Measurements from ENCODE around the gene IL20RB.
"Not testable (repeated sequence)": the region's sequence is repeated elsewhere in the genome, so short reads cannot be mapped to it uniquely, and the experiment has no call there.

Gene IL20RB

DNA sequence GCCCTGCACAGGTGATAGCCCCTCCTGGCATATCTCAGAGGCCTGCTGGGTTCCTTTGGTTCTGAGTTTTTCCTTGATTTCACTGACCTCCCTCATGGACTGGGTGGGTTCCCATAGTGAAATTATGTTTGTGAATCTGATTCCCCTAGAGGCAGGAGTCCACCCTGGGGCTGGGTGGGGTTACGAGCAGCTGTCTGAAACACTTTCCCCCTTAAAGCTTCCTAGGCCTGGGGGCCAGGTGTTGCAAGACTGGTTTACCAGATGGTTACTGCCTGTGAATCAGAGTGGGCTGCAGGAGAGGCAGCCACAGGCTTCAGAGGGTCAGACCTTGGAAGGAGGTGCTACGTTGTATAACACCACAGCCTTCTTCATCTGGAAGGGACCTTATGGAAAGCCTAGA is 34.3 kb downstream of the IL20RB start:
- TF ChIP-seq, protein P1, sequence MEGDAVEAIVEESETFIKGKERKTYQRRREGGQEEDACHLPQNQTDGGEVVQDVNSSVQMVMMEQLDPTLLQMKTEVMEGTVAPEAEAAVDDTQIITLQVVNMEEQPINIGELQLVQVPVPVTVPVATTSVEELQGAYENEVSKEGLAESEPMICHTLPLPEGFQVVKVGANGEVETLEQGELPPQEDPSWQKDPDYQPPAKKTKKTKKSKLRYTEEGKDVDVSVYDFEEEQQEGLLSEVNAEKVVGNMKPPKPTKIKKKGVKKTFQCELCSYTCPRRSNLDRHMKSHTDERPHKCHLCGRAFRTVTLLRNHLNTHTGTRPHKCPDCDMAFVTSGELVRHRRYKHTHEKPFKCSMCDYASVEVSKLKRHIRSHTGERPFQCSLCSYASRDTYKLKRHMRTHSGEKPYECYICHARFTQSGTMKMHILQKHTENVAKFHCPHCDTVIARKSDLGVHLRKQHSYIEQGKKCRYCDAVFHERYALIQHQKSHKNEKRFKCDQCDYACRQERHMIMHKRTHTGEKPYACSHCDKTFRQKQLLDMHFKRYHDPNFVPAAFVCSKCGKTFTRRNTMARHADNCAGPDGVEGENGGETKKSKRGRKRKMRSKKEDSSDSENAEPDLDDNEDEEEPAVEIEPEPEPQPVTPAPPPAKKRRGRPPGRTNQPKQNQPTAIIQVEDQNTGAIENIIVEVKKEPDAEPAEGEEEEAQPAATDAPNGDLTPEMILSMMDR (IDR thresholded peaks at IDR 0.05; ENCODE audit: borderline replicate concordance, insufficient read depth, low read depth, low read length), result no peak
- no peak overlapping the region for H3K4me3 ChIP-seq (ENCODE audit: low read depth, low read length)

DNA sequence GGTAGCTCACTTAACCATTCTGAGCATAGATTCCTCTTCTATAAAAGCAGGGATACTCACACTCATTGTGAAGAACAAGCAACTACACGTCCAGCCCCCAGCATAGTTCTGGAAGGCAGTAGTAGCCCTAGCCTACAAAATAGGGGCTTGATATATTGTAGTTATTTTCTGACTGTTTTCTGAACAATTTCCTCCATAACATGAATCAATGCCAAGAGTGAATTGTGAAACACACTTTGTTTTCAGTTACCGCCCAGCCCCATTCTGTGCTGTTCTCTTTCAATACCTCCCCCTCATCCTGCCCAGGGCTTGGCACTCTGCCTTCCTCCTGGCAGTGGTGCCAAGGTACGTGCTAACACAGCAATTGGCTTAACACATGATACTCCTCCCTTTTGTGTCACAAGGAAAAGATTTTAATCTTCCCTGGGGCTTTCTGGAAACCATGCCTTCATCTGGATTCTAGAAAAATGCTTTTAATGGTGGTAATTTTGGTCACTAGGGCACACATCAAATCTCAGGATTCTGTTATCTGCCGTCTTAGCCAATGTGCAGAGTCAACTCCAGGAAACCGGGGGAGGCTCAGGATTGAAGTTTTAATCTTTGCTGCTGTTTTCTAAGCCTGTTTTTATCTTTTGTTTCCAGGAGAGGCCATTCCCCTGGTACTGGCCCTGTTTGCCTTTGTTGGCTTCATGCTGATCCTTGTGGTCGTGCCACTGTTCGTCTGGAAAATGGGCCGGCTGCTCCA is 37.2 kb downstream of the IL20RB start:
- no peak overlapping the region for H3K4me3 ChIP-seq (ENCODE audit: low read depth, low read length)
- TF ChIP-seq, protein P1 (IDR thresholded peaks at IDR 0.05; ENCODE audit: borderline replicate concordance, insufficient read depth, low read depth, low read length), result no peak

DNA sequence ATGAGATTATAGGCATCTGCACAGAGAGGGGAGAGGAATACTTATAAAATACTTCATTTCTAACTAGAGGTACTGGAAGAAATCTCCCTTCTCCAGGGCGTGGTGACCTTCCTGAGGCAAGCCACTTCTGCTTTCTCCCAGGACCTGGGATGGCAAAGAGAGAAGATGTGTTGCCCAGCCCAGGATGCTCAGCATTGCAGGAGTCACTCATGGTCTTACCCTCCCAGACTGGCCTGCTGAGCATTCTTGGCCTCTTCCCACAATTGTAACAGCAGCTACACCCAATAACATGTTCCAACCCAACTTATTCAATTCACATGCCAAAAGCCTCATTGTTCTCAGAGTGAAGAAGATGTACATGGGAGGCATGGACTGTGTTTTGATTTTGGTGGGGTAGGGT is 37.9 kb downstream of the IL20RB start:
- no peak overlapping the region for H3K4me3 ChIP-seq (ENCODE audit: low read depth, low read length)
- TF ChIP-seq, protein P1 (IDR thresholded peaks at IDR 0.05; ENCODE audit: borderline replicate concordance, insufficient read depth, low read depth, low read length), result no peak

DNA sequence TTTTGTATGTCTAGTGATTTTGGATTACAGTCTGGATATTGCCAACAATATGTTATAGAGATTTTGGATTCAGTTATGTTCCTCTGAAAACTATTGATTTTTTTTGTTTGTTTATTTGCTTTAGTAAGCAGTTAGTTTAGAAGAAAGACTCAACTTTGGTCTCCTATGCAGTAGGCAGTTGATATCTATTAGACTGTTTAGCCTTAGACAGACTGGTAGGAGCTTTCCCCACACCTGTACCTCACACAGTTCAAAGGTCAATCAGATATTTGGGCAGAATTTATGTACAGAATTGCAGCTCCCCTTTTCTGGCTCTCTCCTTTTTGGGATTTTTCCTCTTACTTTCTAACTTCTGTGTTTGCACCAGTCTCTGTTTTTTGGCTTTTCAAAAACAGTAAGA is 42.3 kb downstream of the IL20RB start:
- no peak overlapping the region for H3K4me3 ChIP-seq (ENCODE audit: low read depth, low read length)
- TF ChIP-seq, protein P1 (IDR thresholded peaks at IDR 0.05; ENCODE audit: borderline replicate concordance, insufficient read depth, low read depth, low read length), result no peak

DNA sequence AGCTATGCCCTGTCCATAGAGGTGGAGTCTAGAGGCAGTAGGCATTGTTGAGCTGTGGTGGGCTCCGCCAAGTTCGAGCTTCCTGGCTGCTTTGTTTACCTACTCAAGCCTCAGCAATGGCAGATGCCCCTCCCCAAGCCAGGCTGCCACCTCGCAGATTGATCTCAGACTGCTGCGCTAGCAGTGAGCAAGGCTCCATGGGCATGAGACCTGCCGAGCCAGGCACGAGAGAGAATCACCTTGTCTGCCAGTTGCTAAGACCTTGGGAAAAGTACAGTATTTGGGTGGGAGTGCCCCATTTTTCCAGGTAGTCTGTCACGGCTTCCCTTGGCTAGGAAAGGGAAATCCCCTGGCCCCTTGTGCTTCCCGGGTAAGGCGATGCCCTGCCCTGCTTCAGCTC is 49.6 kb downstream of the IL20RB start:
- H3K4me3 ChIP-seq (ENCODE audit: low read depth, low read length), result not testable (repeated sequence)

DNA sequence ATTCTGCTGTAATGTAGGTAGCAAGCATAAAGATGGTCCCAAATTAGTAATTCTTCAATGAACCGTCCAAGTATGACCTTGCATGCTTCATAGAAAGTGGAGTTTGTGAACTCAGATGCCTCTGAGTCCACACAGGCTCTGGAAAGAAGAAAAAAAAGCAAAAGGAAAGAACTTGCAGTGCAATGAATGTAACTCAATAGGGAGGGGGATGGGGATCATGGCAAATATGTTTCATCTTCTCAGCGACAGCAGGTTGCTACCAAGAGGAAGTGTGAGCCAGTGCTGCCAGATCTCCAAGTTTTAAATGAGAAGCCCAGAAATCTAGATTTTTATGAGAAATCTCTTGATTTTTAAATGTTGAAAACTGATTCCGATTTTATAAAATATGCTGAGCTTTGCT is 50.3 kb downstream of the IL20RB start:
- TF ChIP-seq, protein P1 (IDR thresholded peaks at IDR 0.05; ENCODE audit: borderline replicate concordance, insufficient read depth, low read depth, low read length), result no peak
- no peak overlapping the region for H3K4me3 ChIP-seq (ENCODE audit: low read depth, low read length)

DNA sequence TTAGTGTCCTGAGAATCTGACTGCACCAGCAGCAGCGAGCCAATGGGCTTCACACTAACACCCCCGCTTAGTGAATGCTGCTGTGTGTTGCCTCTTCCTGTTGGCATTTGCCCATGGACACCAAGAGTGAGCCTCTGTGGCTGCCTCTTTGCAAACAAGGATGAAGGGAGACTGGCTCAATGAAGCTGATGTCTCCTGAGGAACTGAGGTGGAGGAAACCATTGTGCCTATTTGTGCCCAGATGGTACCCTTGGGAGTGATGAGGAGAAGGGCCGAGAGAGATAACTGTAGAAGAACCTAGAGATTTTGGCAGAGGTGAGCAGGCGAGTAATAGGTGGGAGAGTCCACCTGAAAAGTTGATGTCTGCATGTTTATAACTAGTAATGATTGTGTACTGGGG is 51.2 kb downstream of the IL20RB start:
- TF ChIP-seq, protein P1 (IDR thresholded peaks at IDR 0.05; ENCODE audit: borderline replicate concordance, insufficient read depth, low read depth, low read length), result no peak
- H3K4me3 ChIP-seq (ENCODE audit: low read depth, low read length), result no peak overlapping the region
